ENCODE results near the gene UNC13A.

GRCh38 chr19:17648097-17648660 lies 40.0 kb downstream of the UNC13A start:
- TF ChIP-seq CTCF (IDR thresholded peaks at IDR 0.05; ENCODE audit: insufficient read depth, low read length, poor library complexity, severe bottlenecking) (no peak), EZH2phosphoT487 (conservative IDR thresholded peaks at IDR 0.05; ENCODE audit: low read length) (no peak)
